GM19324 (cell line): ENCODE measurements around the gene CHM.
"Not testable (repeated sequence)": the region's sequence is repeated elsewhere in the genome, so short reads cannot be mapped to it uniquely, and the experiment has no call there.

Experiments used
- ATAC-seq: cut with Tn5 transposase; IDR thresholded peaks from one replicate; pipeline ENCODE4 v1.9.1; 2021; ENCODE audit warnings: mild to moderate bottlenecking, moderate library complexity; ENCODE audit not compliant: unreplicated experiment, low FRiP score

Gene CHM, protein sequence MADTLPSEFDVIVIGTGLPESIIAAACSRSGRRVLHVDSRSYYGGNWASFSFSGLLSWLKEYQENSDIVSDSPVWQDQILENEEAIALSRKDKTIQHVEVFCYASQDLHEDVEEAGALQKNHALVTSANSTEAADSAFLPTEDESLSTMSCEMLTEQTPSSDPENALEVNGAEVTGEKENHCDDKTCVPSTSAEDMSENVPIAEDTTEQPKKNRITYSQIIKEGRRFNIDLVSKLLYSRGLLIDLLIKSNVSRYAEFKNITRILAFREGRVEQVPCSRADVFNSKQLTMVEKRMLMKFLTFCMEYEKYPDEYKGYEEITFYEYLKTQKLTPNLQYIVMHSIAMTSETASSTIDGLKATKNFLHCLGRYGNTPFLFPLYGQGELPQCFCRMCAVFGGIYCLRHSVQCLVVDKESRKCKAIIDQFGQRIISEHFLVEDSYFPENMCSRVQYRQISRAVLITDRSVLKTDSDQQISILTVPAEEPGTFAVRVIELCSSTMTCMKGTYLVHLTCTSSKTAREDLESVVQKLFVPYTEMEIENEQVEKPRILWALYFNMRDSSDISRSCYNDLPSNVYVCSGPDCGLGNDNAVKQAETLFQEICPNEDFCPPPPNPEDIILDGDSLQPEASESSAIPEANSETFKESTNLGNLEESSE

GRCh38 chrX:86047174-86047935 is at the start of gene CHM:
TSS of gene CHM (minus strand) at chrX:86047558. CDS start at chrX:86047532, 26 bp downstream.
- peak; percentile 98 for ATAC-seq

DNA sequence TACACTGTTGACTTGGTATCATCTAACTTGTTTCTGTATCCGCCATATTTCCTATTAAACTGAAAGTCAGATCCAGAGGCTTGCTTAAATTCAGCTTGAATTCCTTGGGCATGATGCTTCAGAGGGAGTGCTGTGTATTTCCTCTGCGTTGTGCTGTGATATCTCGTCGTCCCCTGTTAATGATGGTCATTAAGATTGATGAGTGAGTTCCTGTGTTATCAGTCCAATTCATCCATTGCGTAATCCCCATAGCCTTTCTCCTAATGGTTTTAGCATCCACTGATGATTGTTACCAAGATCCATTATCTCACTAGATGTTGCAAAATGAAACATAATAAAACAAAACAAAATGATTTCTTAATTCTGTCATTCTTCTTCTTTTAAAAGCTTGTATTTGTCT is 31.3 kb upstream of the CHM start:
- ATAC-seq = no peak

DNA sequence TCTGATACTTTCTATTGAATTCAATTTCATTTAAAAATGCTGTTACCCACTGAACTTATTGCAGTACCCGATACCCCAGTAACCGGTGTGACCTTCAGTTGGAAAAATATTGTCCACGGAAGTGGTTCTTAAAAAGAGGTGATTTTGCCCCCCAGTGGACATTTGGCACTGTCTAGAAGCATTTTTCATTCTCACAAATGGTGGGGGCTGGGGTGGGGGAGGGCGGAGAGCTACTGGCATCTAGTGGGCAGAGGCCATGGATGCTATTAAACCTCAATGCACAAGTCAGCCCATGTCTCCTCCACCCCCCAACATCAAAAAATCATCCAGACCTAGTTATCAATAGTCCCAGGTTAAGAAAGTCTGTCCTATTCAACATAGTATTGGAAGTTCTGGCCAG is 19.6 kb upstream of the CHM start:
- no peak for ATAC-seq

- ATAC-seq = no peak
Measured at GRCh38 chrX:86061407-86061806, 14.0 kb upstream of the CHM start.

- ATAC-seq = no peak
Measured at GRCh38 chrX:86051741-86052140, 4.4 kb upstream of the CHM start.

GRCh38 chrX:86047936-86048280 is 550 bp upstream of the CHM start:
- no peak for ATAC-seq

GRCh38 chrX:86044216-86044615 is 3.1 kb downstream of the CHM start:
- no peak for ATAC-seq

DNA sequence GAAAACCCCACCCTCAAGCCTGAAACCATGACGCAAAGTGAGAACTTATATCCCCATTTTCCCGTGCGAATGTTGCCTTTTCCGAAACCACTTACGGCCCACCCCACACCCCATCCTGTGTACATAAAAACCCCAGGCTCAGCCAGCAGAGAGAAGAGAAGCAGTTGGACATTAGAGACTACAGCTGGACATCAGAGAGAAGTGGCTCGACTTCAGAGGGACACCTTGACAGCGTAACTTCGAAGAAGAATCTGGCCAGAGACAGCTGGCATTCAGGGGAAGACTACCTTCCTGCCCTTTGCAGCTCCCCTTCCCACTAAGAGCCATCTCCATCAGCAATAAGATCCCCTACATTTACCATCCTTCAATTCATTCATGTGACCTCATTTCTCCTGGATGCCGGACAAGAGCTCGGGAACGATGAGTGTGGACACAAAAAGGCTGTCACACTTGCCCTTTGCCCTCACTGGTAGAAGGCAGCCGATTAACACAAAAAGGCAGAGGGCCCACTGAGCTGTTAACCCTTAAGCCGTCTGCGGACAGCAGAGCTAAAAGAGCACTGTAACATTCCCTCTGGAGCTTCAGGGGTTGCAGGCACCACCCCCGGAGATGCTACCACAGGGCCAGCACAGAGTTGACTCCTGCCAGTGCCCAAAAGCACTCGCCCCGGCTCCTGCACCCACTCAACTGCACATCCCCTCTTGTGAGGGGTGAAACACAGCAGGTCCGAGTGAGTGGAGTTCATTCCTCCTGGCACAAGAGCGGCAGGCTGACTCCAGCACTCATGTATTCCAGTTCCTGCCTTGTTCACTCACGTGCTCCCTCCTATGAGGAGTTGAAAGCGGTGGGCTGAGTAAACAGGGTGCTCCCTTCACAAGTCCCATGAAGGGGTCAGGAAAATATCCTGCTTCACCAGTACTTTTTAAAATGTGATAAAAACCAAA is 7.5 kb downstream of the CHM start:
- no peak for ATAC-seq

GRCh38 chrX:86033385-86033784 is 14.0 kb downstream of the CHM start:
- no peak for ATAC-seq

DNA sequence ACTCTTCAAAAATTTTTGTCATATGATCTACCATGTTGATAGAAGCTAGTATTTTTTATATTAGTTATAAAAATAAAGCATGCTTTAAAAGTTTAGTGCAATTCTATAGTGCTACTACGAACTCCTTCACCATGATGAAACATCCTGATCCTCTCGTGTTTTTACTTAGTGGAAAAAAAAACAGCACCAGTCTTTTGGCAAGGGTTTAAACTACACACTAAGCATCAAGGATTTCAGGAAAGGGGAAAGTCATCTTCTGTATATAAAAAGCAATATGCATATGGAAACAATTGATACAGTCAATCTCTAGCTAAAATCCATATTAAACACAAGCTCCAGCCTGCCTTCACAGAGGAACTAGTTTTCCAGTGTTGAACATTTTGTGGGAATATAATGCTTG is 18.7 kb downstream of the CHM start:
- ATAC-seq = no peak

GRCh38 chrX:86023811-86024210 is 23.5 kb downstream of the CHM start:
- ATAC-seq = no peak

DNA sequence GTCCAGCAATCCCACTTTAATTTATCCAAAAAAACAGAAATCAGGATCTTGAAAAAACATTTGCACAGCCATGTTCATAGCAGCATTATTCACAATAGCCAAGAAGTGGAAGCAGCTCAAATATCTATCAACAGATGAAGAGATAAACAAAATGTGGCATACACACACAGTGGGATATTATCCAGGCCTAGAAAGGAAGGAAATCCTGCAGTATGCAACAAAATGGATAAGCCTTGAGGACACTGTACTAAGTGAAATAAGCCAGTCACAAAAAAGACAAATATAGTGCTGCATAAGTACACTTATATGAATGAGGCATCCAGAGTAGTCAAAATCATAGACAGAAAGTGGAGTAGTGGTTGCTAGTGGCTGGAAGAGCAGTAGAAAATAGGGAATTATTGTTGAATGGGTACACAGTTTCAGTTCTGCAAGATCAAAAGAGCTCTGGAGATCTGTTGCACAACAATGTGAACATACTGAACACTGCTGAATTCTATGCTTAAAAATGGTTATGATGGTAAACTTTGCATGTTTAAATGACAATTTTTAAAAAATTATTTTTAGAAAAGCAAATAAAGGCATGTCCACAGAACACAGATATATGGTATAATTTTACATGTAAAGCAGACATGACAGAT is 25.6 kb downstream of the CHM start:
- no peak for ATAC-seq

DNA sequence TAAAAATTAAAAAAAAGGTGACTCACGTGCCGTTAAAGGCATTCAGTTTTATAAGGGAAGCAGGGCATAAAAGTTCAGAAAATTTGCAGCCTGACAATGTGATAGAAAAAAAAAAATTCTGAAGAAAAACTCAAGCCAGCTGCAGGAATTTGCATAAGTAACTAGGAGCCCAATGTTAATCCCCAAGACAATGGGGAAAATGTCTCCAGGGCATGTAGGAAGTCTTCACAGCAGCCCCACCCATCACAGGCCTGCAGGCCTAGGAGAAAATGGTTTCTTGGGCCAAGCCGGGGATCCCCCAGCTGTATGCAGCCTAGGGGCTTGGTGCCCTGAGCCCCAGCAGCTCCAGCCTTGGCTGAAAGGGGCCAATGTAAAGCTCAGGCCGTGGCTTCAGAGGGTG is 31.2 kb downstream of the CHM start:
- no peak for ATAC-seq

GRCh38 chrX:86014959-86015358 is 32.4 kb downstream of the CHM start:
- ATAC-seq = not testable (repeated sequence)

DNA sequence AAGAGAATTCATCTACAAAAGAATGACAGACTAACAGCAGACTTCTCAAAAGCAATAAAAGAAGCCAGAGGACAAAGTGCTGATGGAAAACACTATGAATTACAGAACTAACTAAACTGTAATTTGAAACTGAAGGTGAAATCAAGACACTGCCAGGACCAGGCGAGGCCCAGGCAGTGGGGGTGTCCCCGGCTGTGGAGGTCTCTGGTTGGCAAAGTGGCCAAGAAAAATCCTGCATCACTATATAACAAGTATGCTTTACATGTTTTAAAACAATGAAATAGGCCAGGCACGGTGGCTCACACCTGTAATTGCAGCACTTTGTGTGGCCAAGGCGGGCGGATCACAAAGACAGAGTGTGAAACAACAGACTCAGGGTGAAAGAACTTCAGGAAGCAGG is 32.9 kb downstream of the CHM start:
- ATAC-seq = no peak

DNA sequence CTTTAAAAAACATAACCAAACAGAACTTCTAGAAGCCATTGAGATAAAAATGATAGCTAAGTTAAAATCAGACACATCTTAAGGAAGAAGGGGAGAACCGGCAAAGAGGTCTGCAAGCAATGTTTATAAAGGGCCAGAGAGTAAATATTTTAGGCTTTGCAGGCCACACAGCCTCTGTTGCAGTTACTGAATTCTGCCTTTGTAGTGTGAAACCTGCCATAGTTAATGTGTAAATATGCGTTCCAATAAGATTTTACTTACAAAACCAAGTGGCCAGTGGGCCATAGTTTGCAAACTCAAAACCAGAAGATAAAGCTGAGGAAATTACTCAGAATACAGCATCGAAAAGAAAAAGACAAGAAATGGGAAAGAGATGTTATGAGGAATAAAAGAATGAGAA is 33.6 kb downstream of the CHM start:
- ATAC-seq = no peak

DNA sequence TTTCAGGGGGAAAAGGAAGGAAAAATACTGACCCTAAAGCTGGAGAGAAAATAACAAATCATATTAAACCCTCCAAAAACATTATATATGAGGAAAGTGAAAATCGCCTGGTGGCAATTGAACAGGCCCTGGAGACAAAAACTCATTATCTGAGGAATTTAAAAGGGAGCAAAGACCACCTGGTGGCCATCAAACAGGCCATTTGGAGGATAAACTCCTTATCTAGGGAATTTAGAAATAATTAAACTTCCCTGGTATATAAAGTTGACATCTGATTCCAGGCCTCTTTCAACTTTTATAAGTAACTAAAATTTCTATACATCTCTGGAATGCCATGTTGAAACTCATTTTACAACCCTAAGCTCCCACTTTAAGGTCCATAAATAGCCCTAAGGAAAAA is 35.2 kb downstream of the CHM start:
- ATAC-seq = no peak

- ATAC-seq = not testable (repeated sequence)
Measured at GRCh38 chrX:86009803-86010202, 37.6 kb downstream of the CHM start.

GRCh38 chrX:86007891-86008290 is 39.5 kb downstream of the CHM start:
- not testable (repeated sequence) for ATAC-seq
